B cell (primary cell): ENCODE results near the gene EIF1B. TPM values are rescaled to one million over a fixed set of nuclear protein-coding genes. Genes with fewer than 3 reads are reported as not detected.

ENCODE experiments used
- ATAC-seq: fragments of 200-7000 bp; cut with Tn5 transposase; one replicate; pipeline ENCODE4 v1.10.0; 2021; ENCODE audit warnings: low read depth, mild to moderate bottlenecking, moderate number of reproducible peaks, moderate library complexity
- CTCF ChIA-PET: fragments of 350-600 bp; sonication (Branson Sonifier 250); formaldehyde crosslinking; loops from one replicate; lab custom pipeline; 2021; ENCODE audit warnings: antibody characterized with exemption, inconsistent platforms; lab: Charles Lee
- POLR2A ChIA-PET: fragments of 350-600 bp; sonication (Branson Sonifier 250); formaldehyde crosslinking; loops from one replicate; lab custom pipeline; 2021; ENCODE audit warnings: antibody characterized with exemption; lab: Charles Lee
- DNase-seq: peaks from one replicate; pipeline ENCODE4 v3.0.0; 2013
- H2AFZ ChIP-seq: 2 replicates; pipeline ENCODE4 v1.6.1; 2012; ENCODE audit warnings: mild to moderate bottlenecking, low read depth, low read length; ENCODE audit not compliant: insufficient read depth, poor library complexity, severe bottlenecking
- H3K27ac ChIP-seq, 2 donors: 1 replicate in 1 of 2; 2 replicates in 1 of 2; pipeline ENCODE4 v1.5.1; 2012 to 2013; ENCODE audit warnings: low read length in 2 of 2, mild to moderate bottlenecking in 2 of 2, moderate library complexity in 1 of 2
- H3K27me3 ChIP-seq, 4 experiments: fragments of 200-600 bp in 1 of 4; sonication (generic) in 1 of 4; replicated peaks in 1 of 4; 1 replicate in 2 of 4; 2 replicates in 2 of 4; pipeline versions ENCODE4 v1.6.1 to v1.7.0; 2013 to 2016; ENCODE audit warnings: low read length in 3 of 4, mild to moderate bottlenecking in 2 of 4, mixed read lengths in 1 of 4, moderate library complexity in 1 of 4; ENCODE audit not compliant: insufficient read depth in 4 of 4, control insufficient read depth in 3 of 4; ENCODE audit errors: control extremely low read depth in 1 of 4
- H3K36me3 ChIP-seq, 2 experiments: replicated peaks in 1 of 2; 1 replicate in 1 of 2; 2 replicates in 1 of 2; pipeline versions ENCODE4 v1.6.1 to v1.7.1; 2013; ENCODE audit warnings: low read length in 1 of 2; ENCODE audit not compliant: insufficient read depth in 2 of 2, control insufficient read depth in 1 of 2; ENCODE audit errors: control extremely low read depth in 1 of 2, extremely low read depth in 1 of 2
- H3K4me1 ChIP-seq, 2 donors: fragments of 200-600 bp in 1 of 2; sonication (generic) in 1 of 2; 1 replicate in 1 of 2; 2 replicates in 1 of 2; pipeline versions ENCODE4 v1.5.1 to v1.6.1; 2013 to 2017; ENCODE audit warnings: low read length in 2 of 2; ENCODE audit not compliant: control insufficient read depth in 2 of 2, insufficient read depth in 2 of 2
- H3K4me2 ChIP-seq: replicated peaks from 2 replicates; pipeline ENCODE3; 2012; ENCODE audit warnings: mild to moderate bottlenecking, low read depth, low read length; ENCODE audit not compliant: poor library complexity, severe bottlenecking
- H3K4me3 ChIP-seq, 5 experiments: fragments of 200-600 bp in 1 of 5; sonication (generic) in 1 of 5; 1 replicate in 3 of 5; 2 replicates in 2 of 5; pipeline versions ENCODE4 v1.5.1 to v1.7.0; 2011 to 2016; ENCODE audit warnings: low read length in 4 of 5, mild to moderate bottlenecking in 4 of 5, low read depth in 2 of 5, control low read depth in 1 of 5, moderate library complexity in 1 of 5; ENCODE audit not compliant: insufficient read depth in 1 of 5; ENCODE audit errors: control extremely low read depth in 1 of 5, extremely low read depth in 1 of 5
- H3K79me2 ChIP-seq: fragments of 200-600 bp; sonication (generic); one replicate; pipeline ENCODE4 v1.6.0; 2016; ENCODE audit warnings: low read length; ENCODE audit not compliant: control insufficient read depth, insufficient read depth
- H3K9ac ChIP-seq: fragments of 200-600 bp; sonication (generic); 2 replicates; pipeline ENCODE4 v1.6.1; 2017; ENCODE audit warnings: mild to moderate bottlenecking, low read length, moderate library complexity
- H3K9me3 ChIP-seq, 3 donors: one replicate each; pipeline versions ENCODE4 v1.6.1 to v1.7.1; 2013; ENCODE audit warnings: low read length in 2 of 3; ENCODE audit not compliant: control insufficient read depth in 2 of 3, insufficient read depth in 1 of 3; ENCODE audit errors: control extremely low read depth in 1 of 3
- H4K20me1 ChIP-seq: 2 replicates; pipeline ENCODE4 v1.6.0; 2012; ENCODE audit warnings: mild to moderate bottlenecking, low read length; ENCODE audit not compliant: insufficient read depth, control insufficient read depth, poor library complexity, severe bottlenecking
- H3K27ac Mint-ChIP-seq: one replicate; pipeline ENCODE4 v1.8.0; 2021; ENCODE audit warnings: mixed read lengths
- H3K27me3 Mint-ChIP-seq: one replicate; pipeline ENCODE4 v1.8.0; 2021; ENCODE audit warnings: mixed read lengths
- H3K4me1 Mint-ChIP-seq: one replicate; pipeline ENCODE4 v1.8.0; 2021; ENCODE audit warnings: mixed read lengths
- H3K4me3 Mint-ChIP-seq: one replicate; pipeline ENCODE4 v1.8.0; 2021; ENCODE audit warnings: mixed read lengths
- H3K9me3 Mint-ChIP-seq: one replicate; pipeline ENCODE4 v1.8.0; 2022; ENCODE audit warnings: mixed read lengths; ENCODE audit not compliant: insufficient read depth
- EZH2 ChIP-seq: IDR thresholded peaks from 2 replicates; pipeline ENCODE4 v1.6.1; 2012; ENCODE audit warnings: borderline replicate concordance, low read depth, mild to moderate bottlenecking, moderate library complexity, low read length; ENCODE audit not compliant: insufficient read depth, poor library complexity, severe bottlenecking
- WGBS: methylation state at CpG from one replicate; pipeline ENCODE4 v1.1.5; 2013; ENCODE audit warnings: missing lambda C conversion rate; ENCODE audit not compliant: insufficient coverage; 5-methylcytosine and 5-hydroxymethylcytosine counted together
- intact Hi-C: fragments of 100-400 bp; cut with micrococcal nuclease; formaldehyde crosslinking; loops from one replicate; pipeline ENCODE4 v1.10.0; 2022
- polyA plus RNA-seq: library from polyadenylated mRNA; depleted of rRNA; stranded (reverse); fragments of >200 nt; gene quantifications from 2 replicates; pipeline ENCODE4 v1.2.3, GENCODE V29; 2012
- total RNA-seq, 2 donors: library from RNA; stranded (reverse); fragments of 120-200 nt in 1 of 2; gene quantifications; 1 replicate in 1 of 2; 2 replicates in 1 of 2; pipeline versions ENCODE4 v1.2.3 to v1.2.4, GENCODE V29; 2013 to 2022
- TF ChIP-seq, protein P1 (sequence below): fragments of 200-600 bp; IDR thresholded peaks from one replicate; pipeline ENCODE4 v1.8.0; 2022; ENCODE audit warnings: antibody characterized with exemption, mild to moderate bottlenecking

EIF1B gene
- total and polyA plus RNA-seq, 2 donors (not counting 1 experiment from before 2014, with no cell fraction given): 76.7 to 78.1 TPM

DNA sequence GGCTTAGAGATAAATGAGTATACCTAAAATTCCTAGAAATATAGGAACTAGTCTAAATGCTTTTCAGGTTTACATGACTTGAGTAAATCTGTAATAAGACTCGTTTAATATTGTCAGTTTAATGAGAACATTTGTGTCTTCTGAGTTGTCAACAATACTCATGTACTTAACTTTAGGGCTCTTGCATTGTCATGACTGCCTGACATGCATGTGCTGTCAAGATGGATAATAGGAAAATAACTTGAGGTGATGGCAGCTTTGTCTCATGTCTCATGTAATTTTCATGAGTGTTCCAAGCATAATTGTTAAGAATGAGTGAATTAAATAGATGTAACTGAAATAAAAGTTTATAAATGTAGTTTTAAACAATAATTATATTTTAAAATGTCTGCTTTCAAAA is 45.1 kb upstream of the EIF1B start:
- CTCF ChIA-PET: no interaction called here

DNA sequence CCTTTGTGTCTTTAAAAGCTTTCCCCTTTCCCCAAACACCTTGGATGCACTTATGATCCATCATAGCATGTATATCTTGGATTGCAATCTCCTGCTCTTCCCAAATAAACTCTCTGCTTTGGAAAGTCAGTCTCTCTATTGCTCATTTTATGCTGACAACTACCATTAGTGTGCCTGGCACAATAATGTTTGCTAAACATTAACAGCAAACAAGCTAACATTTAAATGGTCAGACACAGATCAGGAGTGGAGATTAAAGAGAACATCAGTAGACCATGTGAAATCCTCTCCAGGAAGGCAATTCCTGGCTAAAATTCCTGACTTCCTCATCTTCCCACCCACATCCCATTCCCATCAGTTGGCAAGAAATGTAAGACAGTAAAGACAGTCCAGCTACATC is 44.3 kb upstream of the EIF1B start:
- H3K9me3 Mint-ChIP-seq: no peaks in the 10 kb centered on the region
- no peak for ATAC-seq
- Histone ChIP-seq H3K9me3 (no peaks in the 10 kb centered on the region), H4K20me1 (no peaks in the 10 kb centered on the region), H3K27me3 (no peaks in the 10 kb centered on the region), H2AFZ (no peak overlapping the region), H3K4me2 (no peak overlapping the region), H3K4me1 (no peaks in the 10 kb centered on the region), H3K79me2 (no peaks in the 10 kb centered on the region), H3K36me3 (no peaks in the 10 kb centered on the region), H3K9ac (no peak overlapping the region), H3K4me3 (no peak overlapping the region), H3K27ac (no peak overlapping the region)
- no peak overlapping the region for H3K4me3 Mint-ChIP-seq
- ChIA-PET CTCF (no interaction called here), POLR2A (no interaction called here)
- no peaks in the 10 kb centered on the region for H3K4me1 Mint-ChIP-seq
- TF ChIP-seq, protein P1, sequence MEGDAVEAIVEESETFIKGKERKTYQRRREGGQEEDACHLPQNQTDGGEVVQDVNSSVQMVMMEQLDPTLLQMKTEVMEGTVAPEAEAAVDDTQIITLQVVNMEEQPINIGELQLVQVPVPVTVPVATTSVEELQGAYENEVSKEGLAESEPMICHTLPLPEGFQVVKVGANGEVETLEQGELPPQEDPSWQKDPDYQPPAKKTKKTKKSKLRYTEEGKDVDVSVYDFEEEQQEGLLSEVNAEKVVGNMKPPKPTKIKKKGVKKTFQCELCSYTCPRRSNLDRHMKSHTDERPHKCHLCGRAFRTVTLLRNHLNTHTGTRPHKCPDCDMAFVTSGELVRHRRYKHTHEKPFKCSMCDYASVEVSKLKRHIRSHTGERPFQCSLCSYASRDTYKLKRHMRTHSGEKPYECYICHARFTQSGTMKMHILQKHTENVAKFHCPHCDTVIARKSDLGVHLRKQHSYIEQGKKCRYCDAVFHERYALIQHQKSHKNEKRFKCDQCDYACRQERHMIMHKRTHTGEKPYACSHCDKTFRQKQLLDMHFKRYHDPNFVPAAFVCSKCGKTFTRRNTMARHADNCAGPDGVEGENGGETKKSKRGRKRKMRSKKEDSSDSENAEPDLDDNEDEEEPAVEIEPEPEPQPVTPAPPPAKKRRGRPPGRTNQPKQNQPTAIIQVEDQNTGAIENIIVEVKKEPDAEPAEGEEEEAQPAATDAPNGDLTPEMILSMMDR: no peak
- no peak for TF ChIP-seq EZH2
- DNase-seq: no peak
- no peaks in the 10 kb centered on the region for H3K27me3 Mint-ChIP-seq
- intact Hi-C loops: no loop called here
- H3K27ac Mint-ChIP-seq: no peak overlapping the region

More for the DNA sequence above, 45.1 kb upstream of the EIF1B start:
- Histone ChIP-seq H3K9me3 (no peaks in the 10 kb centered on the region), H2AFZ (no peak overlapping the region), H3K79me2 (no peaks in the 10 kb centered on the region), H3K4me2 (no peak overlapping the region), H3K27me3 (no peaks in the 10 kb centered on the region), H3K36me3 (no peaks in the 10 kb centered on the region), H3K27ac (no peak overlapping the region), H3K4me1 (no peaks in the 10 kb centered on the region), H4K20me1 (no peaks in the 10 kb centered on the region), H3K9ac (no peak overlapping the region), H3K4me3 (no peak overlapping the region)
- H3K27me3 Mint-ChIP-seq: no peaks in the 10 kb centered on the region
- TF ChIP-seq EZH2: no peak
- TF ChIP-seq, protein P1: no peak
- H3K27ac Mint-ChIP-seq: no peak overlapping the region
- ATAC-seq (no peak), DNase-seq (no peak)
- H3K4me3 Mint-ChIP-seq: no peak overlapping the region
- H3K4me1 Mint-ChIP-seq: no peaks in the 10 kb centered on the region
- POLR2A ChIA-PET: no interaction called here
- intact Hi-C loops: no loop called here
- H3K9me3 Mint-ChIP-seq: no peaks in the 10 kb centered on the region
- WGBS: no CpG with 5 or more reads among the region's 1 CpG
